GM10266 (cell line): ENCODE data around the gene ADRA1B.

Source experiments
- DNase-seq: peaks from one replicate; pipeline ENCODE4 v3.0.0; 2012; ENCODE audit errors: extremely low spot score
- TF ChIP-seq, protein P1 (sequence below): IDR thresholded peaks from 2 replicates; pipeline ENCODE4 v1.5.1; 2012; ENCODE audit warnings: mild to moderate bottlenecking, low read depth; ENCODE audit not compliant: control insufficient read depth, insufficient read depth; ENCODE audit errors: missing control alignments

The ADRA1B gene

DNA sequence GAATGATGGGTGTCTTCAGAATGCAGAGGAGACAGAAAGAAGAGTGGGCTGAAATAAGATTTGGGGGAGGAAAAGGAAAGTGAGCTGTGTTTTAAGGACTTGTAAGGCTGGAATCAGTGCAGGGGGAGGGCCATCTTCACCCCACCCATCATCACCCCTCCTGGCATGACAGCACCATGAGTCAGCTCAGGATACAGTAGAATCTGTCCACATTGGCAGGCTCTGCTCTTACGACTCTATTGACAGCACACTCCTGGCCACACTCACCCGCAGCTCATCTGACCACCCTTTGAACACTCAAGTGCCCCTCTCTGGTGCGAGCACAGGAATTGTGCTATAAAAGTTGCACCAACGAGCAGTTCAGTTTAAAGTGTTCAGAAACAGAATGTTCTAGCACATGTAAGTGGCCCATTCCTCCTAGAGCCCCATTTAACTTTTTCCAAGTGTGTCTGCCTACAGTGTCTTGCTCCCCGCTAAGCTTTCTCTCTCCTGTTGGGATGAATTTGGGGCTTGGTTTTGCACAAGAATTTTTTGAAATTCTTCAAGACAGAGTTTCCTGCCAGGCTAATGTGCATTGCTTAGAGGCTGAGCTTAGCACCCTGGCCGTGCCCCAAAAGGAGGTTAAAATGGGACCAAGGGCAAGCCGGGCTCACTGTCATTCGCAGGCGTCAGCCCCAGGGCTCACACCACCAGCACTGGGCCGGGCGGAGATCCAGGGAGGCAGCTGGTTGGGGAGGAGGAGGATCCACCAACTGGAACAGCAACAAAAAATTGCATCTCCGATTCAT is 12.0 kb downstream of the ADRA1B start:
- TF ChIP-seq, protein P1, sequence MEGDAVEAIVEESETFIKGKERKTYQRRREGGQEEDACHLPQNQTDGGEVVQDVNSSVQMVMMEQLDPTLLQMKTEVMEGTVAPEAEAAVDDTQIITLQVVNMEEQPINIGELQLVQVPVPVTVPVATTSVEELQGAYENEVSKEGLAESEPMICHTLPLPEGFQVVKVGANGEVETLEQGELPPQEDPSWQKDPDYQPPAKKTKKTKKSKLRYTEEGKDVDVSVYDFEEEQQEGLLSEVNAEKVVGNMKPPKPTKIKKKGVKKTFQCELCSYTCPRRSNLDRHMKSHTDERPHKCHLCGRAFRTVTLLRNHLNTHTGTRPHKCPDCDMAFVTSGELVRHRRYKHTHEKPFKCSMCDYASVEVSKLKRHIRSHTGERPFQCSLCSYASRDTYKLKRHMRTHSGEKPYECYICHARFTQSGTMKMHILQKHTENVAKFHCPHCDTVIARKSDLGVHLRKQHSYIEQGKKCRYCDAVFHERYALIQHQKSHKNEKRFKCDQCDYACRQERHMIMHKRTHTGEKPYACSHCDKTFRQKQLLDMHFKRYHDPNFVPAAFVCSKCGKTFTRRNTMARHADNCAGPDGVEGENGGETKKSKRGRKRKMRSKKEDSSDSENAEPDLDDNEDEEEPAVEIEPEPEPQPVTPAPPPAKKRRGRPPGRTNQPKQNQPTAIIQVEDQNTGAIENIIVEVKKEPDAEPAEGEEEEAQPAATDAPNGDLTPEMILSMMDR: no peak
- DNase-seq: no peak

DNA sequence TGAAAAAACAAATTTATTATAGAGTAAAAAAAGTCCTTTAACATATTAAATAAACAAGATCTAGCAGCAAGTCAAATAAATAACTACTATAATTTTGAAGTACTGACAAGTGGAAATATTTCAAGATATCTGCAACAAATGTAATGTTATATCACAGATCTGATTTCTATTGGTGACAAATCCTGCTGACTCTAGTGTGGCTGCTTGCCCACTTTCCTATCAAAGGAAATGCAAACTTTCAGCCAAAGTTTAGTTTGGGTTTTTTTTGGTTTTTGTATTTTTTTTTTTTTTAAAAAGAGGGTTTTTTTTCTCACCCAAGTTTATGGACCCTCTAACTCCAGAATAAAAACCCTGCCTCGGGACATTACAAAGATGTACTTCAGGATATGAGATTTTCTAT is 12.9 kb downstream of the ADRA1B start:
- TF ChIP-seq, protein P1: no peak
- DNase-seq: no peak

DNA sequence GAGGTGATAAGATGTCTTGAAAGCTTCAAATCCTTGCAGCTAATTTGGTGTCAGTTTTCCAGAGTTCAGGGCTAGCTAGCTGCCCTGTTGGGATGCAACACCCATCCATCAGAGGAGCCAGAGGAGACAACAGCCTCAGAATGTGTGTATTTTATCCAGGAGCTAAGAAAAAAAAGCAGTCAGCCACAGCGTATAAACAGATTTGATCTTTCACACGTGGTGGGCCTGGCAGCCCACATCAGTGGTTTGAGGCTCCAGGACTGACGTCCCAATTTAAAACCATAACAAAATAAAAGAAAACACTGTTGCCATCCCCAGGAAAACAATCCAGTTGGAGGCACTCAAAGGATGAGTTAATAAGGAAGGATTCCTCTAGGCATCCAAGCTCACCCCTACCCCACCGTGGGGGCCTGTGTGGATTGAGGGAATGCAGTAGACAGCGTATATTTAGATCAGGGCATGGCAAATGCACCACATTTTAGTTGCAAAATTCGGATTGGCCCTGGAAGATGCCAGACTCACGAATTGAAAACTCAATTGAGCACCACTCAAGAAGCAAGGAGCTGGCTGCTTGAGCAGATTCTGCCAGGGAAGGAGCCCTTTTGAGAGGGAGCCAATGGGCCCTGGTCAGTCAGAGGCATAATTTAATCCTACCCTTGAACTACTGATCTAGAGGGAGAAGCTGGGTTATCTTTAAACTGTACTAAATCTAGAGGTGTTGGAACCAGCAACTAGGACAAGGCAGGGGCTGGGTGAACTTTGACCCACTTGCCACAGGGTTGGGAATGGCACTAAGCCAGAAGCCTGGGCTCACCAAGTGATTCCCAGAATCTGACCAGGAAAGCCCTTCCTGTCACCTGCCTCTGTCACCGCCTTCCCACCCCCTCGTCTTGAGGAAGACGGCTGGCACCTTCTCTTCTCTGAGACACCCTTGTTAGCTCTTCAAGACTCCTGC is 17.5 kb downstream of the ADRA1B start:
- no peak for DNase-seq
- TF ChIP-seq, protein P1: no peak

DNA sequence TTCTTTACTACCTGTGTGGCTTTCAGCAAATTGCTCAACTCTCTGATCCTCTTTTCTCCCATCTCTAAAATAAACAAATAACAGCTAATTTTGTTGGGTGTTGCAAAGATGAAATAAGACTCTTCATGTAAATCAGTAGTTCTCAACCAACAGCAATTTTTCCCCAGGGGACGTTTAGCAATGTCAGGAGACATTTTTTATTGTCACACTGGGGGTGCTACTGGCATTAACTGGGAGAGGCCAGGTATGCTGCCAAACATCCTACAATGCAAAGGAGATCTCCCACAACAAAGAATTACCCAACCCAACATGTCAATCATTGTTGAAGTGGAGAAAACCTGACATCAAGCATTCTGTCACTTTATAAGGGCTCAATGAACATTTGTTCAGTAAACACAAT is 19.7 kb downstream of the ADRA1B start:
- TF ChIP-seq, protein P1: no peak
- DNase-seq: no peak

DNA sequence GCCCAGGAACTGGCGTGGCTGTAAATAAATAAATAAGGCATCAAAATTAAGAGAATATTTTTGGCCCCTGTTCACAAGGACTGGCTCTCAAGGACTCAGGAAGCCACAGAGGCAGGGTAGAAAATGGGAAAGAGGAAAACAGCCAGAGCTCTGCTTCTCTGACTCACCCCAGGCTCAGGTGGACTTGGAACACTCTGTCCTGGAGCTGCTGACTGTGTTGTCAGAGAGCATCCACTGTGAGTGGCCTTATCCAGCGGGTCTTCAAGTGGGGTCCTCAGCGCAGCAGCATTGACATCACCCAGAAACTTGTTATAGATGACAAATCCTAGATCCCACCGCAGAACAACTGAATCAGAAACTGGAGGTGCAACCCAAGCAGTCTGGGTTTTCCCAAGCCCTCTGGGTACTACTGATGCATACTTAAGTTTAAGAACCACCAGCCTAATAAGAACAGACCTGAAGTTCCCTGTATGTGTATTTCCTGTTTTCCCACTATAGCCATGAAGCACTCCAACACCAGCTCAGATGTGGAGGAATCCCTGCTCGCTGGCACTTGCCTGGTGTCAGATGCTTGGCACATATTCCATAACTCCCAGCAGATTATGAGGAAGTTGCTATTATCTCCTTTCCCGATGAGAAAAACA is 20.5 kb downstream of the ADRA1B start:
- DNase-seq: no peak
- TF ChIP-seq, protein P1: no peak

DNA sequence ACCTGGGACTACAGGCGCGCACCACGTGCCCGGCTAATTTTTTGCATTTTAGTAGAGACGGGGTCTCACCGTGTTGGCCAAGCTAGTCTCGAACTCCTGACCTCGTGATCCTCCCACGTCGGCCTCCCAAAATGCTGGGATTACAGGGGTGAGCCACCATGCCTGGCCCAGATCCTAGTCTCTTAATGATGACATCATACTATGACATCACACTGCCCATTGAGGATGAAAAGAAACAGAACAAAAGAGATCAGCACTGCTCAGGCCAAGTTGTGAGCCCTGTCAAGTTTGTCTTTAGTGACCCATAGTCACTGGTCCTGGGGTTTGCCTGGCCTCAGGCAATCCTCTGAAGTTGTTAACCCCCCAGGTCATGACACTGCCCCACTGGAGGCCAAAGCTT is 21.3 kb downstream of the ADRA1B start:
- TF ChIP-seq, protein P1: no peak
- no peak for DNase-seq
